GM19397 (cell line): ENCODE results near the gene CAMKV.

Experiments used
- ATAC-seq: cut with Tn5 transposase; IDR thresholded peaks from one replicate; pipeline ENCODE4 v1.9.1; 2021; ENCODE audit warnings: mild to moderate bottlenecking, moderate library complexity; ENCODE audit not compliant: unreplicated experiment

CAMKV gene

DNA sequence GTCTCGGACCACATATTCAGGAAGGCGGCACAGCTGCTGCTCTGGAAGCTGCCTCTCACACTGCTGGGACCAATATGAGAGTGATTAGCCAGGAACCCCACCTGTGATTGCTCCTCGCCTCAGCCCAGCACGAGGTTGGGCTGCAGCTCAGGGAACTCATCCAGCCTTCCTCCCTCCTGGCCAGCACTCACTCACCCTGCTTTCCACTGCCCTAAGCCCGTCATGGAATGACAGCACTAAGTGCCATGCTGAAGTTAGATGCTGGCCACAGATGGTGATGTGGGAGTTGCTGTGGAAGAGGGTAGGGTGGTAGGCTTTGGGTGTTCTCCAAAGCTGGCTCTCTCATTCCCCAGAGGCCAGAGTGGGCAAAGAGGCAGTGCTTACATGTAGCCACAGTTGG, 26.6 kb upstream of the CAMKV start:
- no peak for ATAC-seq

DNA sequence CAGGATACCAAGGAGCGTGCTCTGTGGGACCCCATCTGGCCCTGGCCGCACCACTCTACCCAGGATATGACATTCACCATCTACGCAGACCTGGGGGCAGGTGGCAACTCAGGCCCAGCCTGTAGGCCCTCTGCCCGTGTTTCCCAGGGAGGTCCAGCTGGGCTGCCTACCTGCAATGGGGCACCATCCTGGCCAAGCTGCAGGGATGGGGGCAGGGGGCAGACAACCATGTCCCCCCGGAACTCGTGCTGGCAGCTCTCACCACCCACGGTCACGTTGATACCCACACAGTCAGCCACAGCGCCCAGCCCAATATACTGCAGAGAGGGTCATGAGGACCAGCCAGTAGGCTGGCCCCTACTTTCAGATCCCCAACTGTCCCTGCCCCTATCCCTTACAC, 26.1 kb upstream of the CAMKV start:
- no peak for ATAC-seq

DNA sequence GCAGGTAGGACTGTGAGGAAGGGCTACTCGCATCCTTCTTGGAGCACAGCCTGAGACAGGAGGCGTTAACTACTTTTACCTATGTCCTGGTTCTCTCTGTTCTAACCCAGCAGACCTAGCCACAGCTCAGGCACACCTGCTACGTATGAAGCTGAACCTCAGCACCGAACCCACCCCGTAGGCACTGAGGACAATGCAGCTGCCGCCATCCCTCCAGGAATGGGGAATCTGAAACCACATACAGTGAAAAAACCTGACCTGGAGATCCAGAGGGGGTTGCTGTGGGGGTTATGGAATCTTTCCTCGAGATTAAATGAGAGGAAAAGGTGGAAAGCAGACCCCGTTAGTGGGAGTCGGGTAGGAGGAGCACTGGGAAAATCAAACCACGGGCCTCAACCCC, 19.6 kb upstream of the CAMKV start:
- no peak for ATAC-seq

DNA sequence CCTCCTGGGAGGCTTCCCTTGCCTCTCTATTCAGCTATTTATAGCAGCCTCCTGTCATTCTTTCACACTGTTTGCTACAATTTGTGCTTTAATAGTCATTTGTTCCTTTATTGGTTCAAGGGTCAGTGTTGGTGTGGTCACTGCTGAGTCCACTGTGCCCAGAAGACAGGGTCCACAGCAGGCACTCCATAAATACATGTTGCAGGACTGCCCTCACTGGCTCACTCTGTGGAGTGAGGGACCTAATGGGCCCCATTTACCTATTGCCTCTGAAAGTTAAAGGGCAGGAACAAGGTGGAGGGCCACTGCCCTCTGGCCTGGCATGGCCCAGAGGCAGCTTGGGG, 17.2 kb upstream of the CAMKV start:
- no peak for ATAC-seq

DNA sequence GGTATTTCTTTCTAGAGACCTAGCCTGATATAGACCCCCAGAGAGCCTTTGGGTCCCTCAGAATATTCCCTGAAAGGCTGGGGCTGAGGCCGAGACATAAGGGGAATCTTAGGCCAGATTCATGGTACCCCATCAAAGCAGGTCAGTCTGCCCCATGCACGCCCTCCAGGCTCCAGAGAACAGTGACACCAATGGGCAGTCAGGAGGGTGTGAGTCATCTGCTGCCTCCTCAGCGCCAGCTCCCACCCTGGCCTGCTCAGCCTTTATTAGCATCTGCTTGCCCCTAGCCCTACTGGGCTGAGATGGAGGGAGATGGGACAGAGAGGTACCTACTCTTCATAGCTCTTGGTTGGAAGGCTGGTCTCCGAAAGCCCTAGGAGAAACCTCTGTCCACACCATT, 14.3 kb upstream of the CAMKV start:
- ATAC-seq, result no peak

DNA sequence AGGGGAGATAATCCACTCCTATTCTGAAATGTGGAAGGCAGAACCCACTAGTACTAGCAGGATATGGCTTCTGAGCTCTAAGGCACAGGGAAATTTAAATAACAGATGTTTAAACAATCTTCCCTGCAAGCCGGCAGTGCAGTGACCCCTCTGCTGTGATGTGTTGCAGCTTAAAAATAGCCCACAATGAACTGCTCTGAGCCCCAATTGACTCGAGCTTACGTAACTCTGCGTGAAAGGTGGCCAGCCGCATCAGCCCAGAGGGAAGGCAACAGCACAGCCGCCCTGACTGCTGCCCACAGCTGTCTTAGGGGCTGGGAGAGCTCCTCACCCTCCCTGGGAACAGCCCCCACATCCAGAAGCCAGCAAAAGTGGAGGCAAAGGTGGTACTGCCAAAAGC, 12.5 kb upstream of the CAMKV start:
- no peak for ATAC-seq

DNA sequence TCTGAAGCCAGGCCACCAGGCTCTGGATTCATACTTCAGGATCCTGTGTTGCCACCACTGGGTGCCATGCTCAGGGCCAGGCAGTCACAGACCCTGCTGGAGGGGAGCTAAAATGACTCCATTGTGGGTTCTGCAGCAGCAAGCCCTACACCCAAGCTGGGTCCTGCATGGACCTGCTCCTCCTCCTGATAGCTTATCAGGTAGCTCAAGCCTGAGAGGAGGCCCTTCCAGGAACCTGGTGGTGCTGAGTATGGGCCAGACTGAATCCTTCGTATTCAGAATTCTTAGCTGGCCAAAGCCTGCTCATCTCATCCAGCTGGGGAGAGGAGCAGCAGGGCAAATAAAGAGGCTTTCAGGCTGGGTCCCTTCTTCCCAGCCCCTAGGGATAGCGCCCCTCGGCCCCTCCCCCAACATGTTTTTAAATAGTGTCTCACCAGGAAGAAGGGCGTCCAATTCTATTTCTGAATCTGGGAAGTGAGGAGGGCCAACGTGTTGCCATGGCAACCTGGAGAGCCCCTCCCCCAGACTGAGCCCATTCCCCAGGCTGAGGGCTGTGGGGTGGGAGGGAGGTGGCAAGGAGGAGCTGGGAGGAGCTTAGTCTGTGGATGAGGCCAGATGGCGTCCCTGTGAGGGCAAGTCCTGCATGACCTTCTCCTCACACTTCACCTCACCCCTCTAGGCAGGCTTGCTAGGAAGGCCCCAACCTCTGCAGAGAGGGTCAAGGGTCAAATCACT, 11.0 kb upstream of the CAMKV start:
- no peak for ATAC-seq

DNA sequence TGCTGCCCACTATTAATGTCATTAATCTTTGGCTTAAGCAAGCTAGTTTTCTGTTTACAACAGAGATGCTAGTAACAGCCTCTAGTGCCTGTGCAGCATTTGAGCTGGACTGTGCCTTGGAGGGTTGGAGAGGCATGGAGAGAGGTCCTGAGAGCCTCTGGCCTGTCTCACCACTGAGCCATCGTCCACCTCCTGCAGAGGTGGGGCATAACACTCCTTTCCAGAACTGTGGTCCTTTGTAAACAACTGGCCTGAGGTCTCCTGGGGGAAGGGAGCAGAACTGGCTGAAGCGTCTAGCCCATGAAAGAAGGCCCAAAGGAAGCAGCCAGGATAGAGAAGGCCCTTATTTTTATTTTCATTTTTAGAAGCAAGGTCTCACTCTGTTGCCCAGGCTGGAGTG, 10.0 kb upstream of the CAMKV start:
- ATAC-seq, result no peak

DNA sequence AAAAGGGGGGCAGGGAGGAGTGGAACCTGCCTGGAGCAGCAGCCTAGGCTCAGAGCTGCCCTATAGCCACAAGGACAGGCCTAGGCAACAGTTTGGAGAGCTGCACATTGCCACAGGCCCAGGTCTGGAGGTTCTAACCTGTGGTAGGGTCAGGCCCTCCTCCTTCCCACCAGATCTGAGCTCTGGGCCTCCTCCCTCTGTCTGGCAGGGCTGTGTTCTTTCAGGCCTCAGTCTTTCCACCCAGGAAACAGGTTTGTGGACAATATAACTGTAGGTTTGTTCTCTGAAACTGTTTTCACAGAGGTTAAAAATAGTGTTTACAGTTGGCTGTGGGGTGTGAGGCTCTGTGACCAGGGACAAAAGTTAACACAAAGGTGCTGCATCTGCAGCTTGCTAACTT, 9.0 kb upstream of the CAMKV start:
- ATAC-seq, result no peak

DNA sequence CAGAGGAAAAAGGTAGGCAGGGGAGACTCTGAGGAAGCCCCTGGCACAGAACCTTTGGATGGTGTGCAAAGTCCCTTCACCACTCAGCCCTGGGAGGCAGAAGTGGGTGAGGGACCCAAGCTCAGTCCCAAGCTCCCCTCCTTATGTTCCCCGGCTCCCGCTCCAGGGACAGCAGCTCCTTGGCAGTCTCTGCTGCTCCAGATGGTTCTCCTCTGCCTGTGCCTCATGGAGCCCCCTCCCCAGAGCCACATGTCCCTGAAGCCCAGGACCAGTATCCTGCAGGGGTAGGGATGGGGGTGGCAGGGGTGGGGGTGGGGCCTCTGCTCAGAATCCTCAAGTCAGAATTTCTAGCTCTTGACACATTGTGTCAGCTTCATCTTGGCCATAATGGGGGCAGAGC, 8.0 kb upstream of the CAMKV start:
- ATAC-seq, result no peak

DNA sequence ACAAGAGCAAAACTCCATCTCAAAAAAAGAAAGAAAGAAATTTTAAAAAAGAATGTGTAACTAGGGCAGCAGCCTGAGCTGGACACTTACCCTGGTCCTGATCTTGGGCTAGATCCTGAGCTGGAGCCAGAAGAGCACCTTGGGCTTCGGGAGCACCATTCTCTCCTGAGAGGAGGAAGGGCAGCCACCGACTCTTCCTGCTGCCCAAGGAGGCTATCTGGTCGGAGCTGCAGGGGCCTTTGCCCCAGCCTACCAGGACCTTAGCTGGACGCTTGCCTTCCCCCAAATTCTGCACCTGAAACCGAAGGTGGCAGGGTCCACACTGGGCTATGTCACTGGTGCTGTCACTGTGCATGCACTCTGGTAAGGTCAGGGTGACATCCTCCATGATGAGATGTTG, 6.9 kb upstream of the CAMKV start:
- ATAC-seq, result no peak

DNA sequence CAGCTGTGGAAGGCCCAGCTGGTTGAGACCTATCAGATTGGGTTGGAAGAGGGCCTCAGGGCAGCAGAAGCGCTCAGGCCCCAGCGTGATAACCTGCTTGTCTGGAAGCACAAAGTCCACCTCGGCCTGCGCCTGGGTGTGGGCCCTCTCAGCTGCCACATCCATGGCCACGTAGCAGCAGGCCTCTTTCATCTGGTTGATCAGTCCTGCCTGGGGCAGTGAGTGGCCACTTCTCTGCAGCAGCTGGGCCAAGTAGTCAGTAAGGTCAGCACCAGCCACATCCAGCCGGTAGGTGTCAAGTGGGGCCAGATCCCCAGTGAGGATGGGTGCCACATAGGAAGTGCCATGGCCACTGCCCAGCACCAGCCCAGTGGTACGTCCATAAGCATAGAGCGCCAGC, 3.9 kb upstream of the CAMKV start:
- ATAC-seq, result no peak

DNA sequence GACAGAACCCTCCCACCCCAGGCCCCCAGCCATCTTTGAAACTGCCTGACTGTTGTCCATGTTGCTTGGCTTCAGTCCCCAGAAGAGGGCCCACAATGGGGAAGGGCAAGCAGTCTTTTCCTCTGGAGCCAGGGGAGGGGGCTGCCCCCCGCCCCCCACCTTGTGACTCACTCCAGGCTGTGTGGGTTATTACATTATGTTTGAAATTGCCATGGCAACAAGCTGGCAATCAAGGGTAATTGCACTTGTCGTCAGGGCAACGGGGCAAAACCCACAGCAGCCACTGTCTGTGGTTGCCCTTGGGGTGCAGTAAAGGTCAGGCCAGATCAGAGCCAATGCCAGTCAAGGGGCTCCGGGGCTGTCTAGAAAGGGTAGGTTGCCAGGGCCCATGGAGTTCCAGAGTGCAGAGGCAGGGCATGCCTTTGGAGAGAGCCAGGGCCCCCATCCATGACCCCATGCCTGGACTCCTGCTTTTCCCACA, 3.1 kb upstream of the CAMKV start:
- ATAC-seq, result no peak

DNA sequence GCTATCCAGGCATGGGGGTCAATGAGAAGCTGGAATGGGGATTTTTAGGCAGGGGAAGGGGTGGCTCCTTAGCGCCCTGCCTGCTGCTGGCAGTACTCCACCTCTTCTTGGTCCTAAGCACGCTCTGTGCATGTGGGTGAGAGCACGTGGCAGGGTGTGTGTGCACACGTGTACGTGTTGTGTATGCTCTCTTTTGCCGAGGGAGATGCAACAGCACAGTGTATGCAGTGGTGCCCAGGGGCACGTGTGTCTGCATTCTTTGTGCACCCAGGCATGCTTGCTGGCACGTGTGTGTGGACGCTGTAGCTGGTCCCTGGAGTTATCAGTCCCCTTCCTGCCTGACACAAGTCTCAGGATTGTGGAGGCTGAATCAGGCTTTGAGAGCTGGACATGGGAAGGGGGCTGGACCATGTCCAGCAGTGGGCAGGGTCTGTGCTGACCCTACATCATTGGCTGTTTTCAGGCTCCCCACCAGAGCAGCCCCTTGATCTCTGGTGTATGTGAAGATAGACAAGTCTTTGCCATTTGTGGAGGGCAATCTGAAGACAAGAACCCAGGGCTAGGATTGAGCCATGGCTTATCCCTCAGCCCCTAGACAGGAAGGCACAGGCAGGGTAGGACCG, 1.9 kb upstream of the CAMKV start:
- no peak for ATAC-seq

DNA sequence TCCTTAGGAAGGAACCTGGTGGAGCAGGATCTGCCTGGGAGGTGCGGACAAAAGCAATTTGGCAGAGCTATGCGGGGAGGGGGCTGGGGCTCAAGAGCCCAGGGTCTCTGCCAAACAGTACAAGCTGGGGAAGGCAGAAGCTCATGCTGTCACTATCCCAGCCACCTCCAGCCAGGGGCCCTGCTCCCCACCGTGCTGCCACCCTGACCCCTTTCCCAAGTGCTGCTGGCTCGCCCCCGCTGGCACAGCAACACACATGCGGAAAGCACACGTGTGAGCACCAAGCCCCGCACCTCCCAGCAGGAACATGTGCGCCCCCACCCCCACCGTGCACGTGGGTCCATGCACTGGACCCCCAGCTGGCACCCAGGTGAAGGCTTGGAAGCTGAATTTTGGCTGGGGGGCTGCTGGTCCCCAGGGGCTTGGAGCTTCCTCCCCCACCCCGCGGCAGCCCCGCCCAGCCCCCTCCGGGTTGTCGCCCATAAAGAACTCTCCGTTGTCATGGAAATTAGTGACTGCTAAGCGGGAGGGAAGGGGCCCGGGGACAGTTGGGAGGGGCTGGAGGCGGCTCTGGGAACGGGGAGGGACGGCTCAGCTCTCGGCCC, 742 bp downstream of the CAMKV start:
- ATAC-seq, result no peak

DNA sequence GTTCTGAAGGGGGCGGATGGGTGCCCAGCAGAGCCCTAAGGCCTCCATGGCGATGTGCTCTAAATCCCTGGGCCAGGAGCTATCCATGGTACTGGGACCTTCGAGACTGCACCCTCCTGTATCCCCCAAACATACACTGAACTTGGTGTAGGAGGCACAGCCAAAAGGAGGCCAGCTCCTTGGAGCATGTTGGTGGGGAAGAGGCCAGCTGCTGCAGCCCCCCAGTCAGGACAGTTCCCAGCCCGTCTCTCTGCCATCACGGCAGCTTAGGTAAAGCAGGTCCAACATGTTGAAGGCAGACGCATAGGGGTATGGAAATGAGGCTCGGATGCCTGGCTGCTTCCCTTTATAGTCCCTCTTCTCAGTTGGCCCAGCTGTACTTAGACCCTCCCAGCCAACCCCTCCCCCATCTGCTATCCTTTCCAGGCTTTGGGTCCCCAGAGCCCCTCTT, 1.8 kb downstream of the CAMKV start:
- no peak for ATAC-seq

DNA sequence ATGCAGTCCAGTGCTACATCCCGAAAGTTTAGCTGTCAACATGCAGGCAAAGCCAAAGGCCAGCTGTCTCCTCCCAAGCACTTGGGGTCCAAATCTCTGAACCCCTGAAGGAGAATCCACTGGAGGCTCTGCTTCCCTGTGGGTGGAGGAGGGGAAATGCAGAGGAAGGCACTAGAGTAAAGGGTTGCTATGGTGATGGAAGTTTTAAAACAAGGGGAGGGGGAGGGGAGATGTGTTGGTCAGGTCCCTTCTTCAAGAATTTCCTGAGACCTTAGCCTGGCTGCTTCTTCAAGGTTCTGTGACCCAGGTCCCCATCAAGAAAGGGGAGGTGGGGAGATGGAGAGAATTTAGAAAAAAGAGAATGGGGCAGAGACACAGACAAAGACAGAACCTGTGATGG, 2.3 kb downstream of the CAMKV start:
- ATAC-seq, result no peak

DNA sequence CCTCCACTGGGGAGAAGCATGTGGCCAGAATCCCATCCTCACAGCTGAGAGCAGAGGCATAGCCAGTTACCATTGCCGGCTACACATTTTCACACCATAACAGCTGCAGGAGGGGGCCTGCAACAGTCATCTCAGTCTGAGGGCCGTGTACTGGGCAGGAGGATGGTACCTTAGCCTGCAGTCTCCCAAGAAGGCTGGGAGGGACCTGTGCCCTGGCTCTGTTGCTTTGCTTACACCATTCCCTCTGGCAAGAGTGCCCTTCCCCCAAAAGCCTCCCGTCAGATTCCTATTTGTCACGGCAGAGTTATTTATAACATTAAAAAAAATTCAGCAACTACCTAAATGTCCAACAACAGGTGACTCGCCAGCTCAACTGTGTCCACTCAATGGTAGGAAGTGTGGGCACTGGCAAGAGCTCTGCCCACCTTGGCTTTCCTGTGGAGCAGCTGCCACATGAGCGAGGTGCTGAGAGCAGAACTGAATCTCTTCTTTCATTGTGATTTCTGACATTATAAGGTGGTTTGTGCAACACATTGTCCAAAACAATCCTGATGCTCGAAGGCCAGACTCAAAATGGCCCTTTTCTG, 4.4 kb downstream of the CAMKV start:
- ATAC-seq, result no peak

DNA sequence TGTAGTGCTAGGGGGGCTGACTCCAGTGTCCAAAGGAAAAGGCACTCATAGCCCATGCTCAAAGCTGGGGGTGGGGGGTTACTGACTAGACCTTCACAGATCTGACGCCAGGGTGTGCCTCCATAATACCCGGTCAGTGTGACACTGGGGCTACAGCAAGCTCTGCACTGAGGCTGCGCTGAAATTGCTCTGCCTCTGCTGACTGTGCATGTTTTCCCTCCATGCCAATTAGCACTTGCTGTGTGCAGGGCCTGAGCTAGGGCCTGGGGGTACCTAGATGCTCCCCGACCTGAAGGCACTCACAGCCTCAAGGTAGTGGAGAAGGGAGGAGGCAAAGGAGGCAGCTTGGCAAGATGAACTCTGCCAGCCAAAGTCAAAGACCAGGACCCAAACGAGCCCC, 5.2 kb downstream of the CAMKV start:
- ATAC-seq, result no peak

DNA sequence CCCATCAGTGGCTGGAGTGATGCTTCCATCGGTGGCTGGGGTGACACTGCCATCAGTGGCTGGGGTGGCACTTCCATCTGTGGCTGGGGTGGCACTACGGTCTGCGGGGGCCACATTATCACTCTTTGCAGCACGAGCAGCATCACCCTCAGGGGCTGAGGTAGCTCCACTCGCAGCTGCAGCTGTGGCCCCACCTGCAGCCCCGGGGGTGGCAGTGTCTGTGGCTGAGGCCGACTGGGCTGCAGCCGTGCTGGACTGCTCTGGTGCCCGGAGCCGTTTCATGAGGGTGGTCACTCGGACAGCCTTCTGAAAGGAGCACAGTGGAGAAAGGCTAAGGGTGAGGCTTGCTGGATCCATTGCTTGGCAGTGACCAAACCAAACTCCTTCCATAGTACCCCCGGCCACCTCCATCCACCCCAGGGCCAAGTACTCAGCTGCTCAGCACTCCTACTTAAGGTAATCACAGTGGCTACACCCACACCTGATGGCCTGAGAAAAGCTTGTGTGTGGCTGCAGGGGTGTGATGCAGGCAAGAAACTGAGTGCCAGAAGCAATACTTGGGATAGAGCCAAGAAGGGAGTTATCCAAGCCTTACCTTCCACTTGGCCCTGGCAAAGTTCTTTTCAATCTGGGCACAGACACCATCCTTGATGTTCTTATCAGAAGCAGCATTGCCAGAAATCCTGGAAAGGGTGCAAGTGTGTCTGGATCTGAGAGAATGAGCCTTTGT, 10.0 kb downstream of the CAMKV start:
- no peak for ATAC-seq
